ENCODE measurements around the gene SLC16A11.

- TF ChIP-seq CTCF (IDR thresholded peaks at IDR 0.05; ENCODE audit: low read length) (no peak), EZH2 (IDR thresholded peaks at IDR 0.05; ENCODE audit: borderline replicate concordance, low read length) (no peak)
These were observed 26.8 kb upstream of the SLC16A11 start for GRCh38 chr17:7070712-7071111.
